Parathyroid adenoma (tissue), 2 donors: ENCODE measurements around the gene BLOC1S5.
"Not testable (repeated sequence)": the region's sequence is repeated elsewhere in the genome, so short reads cannot be mapped to it uniquely, and the experiment has no call there.

ENCODE experiments used
- H2AFZ ChIP-seq: fragments of 300-600 bp; sonication (generic); one replicate; pipeline ENCODE4 v1.7.0; 2017; ENCODE audit warnings: antibody characterized with exemption, mild to moderate bottlenecking
- H3K27ac ChIP-seq: fragments of 300-600 bp; sonication (generic); one replicate; pipeline ENCODE4 v1.7.0; 2017
- H3K27me3 ChIP-seq: fragments of 300-600 bp; sonication (generic); one replicate; pipeline ENCODE4 v1.7.0; 2017; ENCODE audit warnings: low read length; ENCODE audit not compliant: control insufficient read depth, insufficient read depth
- H3K36me3 ChIP-seq: fragments of 300-600 bp; sonication (generic); one replicate; pipeline ENCODE4 v1.7.0; 2017; ENCODE audit warnings: low read length; ENCODE audit not compliant: control insufficient read depth, insufficient read depth
- H3K4me1 ChIP-seq: fragments of 300-600 bp; sonication (generic); one replicate; pipeline ENCODE4 v1.7.0; 2017; ENCODE audit warnings: control low read depth
- H3K4me2 ChIP-seq: fragments of 300-600 bp; sonication (generic); one replicate; pipeline ENCODE4 v1.7.0; 2017; ENCODE audit warnings: low read length
- H3K4me3 ChIP-seq: fragments of 300-600 bp; sonication (generic); one replicate; pipeline ENCODE4 v1.7.0; 2017; ENCODE audit warnings: low read depth, low read length
- H3K79me2 ChIP-seq: fragments of 300-600 bp; sonication (generic); one replicate; pipeline ENCODE4 v1.7.0; 2017; ENCODE audit warnings: control low read depth
- H3K9ac ChIP-seq: fragments of 300-600 bp; sonication (generic); one replicate; pipeline ENCODE4 v1.7.0; 2017; ENCODE audit warnings: mild to moderate bottlenecking
- H3K9me3 ChIP-seq: fragments of 300-600 bp; sonication (generic); one replicate; pipeline ENCODE4 v1.7.0; 2017; ENCODE audit warnings: low read length; ENCODE audit not compliant: control insufficient read depth
- TF ChIP-seq, protein P1 (sequence below): fragments of 300-600 bp; sonication (generic); IDR thresholded peaks from one replicate; pipeline ENCODE4 v1.7.0; 2017; ENCODE audit warnings: antibody characterized with exemption, mild to moderate bottlenecking
- donor health status: primary hyperparathyroidism.

Gene BLOC1S5

DNA sequence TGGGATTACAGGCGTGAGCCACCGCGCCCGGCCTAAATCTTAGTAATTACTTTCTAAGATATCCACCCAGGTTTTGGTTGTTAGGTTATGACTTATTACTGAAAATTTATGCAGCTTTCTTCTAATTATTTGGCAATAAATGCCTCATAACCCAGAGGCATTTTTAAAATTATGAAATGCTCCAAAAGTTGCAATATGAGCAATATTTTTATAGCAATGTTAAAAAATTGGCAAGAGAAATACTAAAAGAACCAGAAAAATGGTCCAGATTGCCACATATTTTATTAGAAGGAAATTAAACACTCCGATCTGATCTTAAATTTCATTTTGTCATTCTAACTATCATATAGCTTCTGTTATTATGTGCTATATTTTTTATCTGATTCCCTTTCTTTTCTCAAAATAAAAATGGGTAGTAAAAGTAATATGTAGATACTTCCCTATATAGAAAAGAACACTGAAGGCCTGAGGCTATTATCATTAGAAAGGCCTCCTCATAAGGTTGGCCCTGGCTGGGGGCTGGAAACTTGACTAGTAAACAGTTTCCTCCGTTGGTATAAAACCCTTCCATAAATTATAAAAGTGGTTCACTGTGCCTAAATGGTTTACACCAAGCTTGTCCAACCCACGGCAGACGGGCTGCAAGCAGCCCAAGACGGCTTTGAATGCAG lies 22.1 kb downstream of the BLOC1S5 start:
- no peaks in the 10 kb centered on the region for H3K36me3 ChIP-seq
- H3K4me1 ChIP-seq: peaks cover 2% of the 10 kb centered on the region
- H3K9me3 ChIP-seq: no peaks in the 10 kb centered on the region
- no peak overlapping the region for H2AFZ ChIP-seq
- H3K27ac ChIP-seq: no peak overlapping the region
- no peak overlapping the region for H3K9ac ChIP-seq
- peaks cover 8% of the 10 kb centered on the region for H3K79me2 ChIP-seq
- no peak overlapping the region for H3K4me3 ChIP-seq
- no peaks in the 10 kb centered on the region for H3K27me3 ChIP-seq
- TF ChIP-seq, protein P1, sequence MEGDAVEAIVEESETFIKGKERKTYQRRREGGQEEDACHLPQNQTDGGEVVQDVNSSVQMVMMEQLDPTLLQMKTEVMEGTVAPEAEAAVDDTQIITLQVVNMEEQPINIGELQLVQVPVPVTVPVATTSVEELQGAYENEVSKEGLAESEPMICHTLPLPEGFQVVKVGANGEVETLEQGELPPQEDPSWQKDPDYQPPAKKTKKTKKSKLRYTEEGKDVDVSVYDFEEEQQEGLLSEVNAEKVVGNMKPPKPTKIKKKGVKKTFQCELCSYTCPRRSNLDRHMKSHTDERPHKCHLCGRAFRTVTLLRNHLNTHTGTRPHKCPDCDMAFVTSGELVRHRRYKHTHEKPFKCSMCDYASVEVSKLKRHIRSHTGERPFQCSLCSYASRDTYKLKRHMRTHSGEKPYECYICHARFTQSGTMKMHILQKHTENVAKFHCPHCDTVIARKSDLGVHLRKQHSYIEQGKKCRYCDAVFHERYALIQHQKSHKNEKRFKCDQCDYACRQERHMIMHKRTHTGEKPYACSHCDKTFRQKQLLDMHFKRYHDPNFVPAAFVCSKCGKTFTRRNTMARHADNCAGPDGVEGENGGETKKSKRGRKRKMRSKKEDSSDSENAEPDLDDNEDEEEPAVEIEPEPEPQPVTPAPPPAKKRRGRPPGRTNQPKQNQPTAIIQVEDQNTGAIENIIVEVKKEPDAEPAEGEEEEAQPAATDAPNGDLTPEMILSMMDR: no peak
- no peak overlapping the region for H3K4me2 ChIP-seq

DNA sequence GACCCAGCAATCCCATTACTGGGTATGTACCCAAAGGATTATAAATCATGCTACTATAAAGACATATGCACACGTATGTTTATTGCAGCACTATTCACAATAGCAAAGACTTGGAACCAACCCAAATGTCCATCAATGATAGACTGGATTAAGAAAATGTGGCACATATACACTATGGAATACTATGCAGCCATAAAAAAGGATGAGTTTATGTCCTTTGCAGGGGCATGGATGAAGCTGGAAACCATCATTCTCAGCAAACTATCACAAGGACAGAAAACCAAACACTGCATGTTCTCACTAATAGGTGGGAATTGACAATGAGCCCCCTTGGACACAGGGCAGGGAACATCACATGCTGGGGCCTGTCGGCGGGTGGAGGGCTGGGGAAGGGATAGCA lies 30.1 kb downstream of the BLOC1S5 start:
- H2AFZ ChIP-seq, H3K9ac ChIP-seq, H3K27me3 ChIP-seq, H3K36me3 ChIP-seq, H3K9me3 ChIP-seq, H3K4me1 ChIP-seq, H3K4me3 ChIP-seq, H3K27ac ChIP-seq, H3K4me2 ChIP-seq: not testable (repeated sequence)
- H3K79me2 ChIP-seq: peaks cover 25% of the 10 kb centered on the region

DNA sequence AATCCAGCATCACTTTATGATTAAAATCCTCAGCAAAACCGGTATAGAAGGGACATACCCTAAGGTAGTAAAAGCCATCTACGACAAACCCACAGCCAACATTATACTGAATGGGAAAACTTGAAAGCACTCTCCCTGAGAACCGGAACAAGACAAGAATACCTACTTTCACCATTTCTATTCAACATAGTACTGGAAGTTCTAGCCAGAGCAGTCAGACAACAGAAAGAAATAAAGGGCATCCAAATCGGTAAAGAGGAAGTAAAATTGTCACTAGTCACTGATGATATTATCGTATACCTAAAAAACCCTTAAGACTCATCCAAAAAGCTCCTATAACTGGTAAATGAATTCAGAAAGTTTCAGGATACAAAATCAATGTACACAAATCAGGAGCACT lies 33.3 kb downstream of the BLOC1S5 start:
- no peak overlapping the region for H3K4me2 ChIP-seq
- TF ChIP-seq, protein P1: no peak
- H3K27me3 ChIP-seq: no peaks in the 10 kb centered on the region
- no peak overlapping the region for H2AFZ ChIP-seq
- no peaks in the 10 kb centered on the region for H3K9me3 ChIP-seq
- no peak overlapping the region for H3K4me3 ChIP-seq
- no peak overlapping the region for H3K9ac ChIP-seq
- no peak overlapping the region for H3K27ac ChIP-seq
- H3K79me2 ChIP-seq: peaks cover 20% of the 10 kb centered on the region
- H3K4me1 ChIP-seq: peaks cover 4% of the 10 kb centered on the region
- H3K36me3 ChIP-seq: no peaks in the 10 kb centered on the region

DNA sequence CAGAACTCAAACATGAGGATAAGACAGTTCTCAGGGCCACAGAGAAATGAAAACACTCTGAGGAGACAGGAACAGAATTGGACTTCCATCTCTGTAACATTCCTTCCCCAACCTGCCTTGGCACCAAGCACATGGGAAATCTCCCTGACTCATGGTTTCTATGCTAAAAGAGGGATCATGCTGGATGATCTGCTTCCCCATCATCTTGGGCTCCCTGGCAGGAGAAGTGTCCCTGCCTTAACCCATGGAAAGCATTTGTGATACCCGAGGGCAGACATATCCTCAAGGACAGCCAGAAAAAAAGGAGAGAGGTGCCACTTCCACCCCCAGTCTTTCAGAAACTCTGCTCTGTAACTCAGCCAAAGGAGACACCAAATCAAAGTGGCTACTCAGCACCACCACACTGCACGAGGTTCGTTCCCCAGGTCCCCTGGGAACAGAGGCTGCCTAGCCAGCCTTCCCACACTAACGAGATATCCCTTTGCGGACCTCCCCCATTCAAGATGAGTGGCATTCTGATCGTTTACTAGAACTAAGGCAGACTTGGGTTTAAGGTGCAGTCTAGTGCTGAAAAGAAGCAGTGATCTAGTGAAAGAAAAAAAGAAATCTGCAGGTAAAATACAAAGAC lies 34.8 kb downstream of the BLOC1S5 start:
- H3K4me1 ChIP-seq: peaks cover 4% of the 10 kb centered on the region
- no peaks in the 10 kb centered on the region for H3K9me3 ChIP-seq
- H2AFZ ChIP-seq: no peak overlapping the region
- peaks cover 20% of the 10 kb centered on the region for H3K79me2 ChIP-seq
- H3K4me3 ChIP-seq: no peak overlapping the region
- no peak overlapping the region for H3K27ac ChIP-seq
- no peaks in the 10 kb centered on the region for H3K27me3 ChIP-seq
- TF ChIP-seq, protein P1: no peak
- no peak overlapping the region for H3K4me2 ChIP-seq
- no peak overlapping the region for H3K9ac ChIP-seq
- no peaks in the 10 kb centered on the region for H3K36me3 ChIP-seq

DNA sequence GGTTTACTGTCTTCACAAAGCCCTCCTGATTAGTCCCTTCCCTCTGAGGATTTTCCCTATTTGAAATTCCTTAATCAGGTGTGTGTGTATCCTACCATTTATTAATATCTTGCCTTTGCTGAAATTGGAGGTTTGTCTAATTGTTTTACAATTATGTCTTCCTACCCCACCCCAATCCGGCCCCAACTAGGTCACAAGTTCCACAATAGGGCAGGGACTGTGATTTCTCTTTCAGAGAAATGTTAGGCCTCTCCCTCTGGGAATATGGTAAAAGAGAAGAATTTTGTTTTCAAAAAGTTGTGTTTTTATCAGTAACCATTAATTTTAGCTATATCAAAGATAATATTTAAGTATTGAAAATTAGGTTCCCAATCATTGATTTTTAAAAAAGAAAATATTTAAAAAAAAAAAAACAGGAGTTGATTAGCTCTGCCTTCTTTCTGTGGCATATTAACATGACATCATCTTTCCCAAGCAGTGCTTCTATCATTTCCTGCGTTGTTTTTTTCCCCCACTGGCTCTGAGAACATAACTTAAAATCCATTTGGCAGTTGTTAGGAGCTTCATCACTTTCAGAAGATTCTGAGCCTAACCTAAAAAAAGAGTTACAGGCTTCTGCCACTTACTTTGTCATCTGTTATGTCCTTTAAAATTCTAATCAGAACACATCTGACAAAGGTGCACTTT lies 36.1 kb downstream of the BLOC1S5 start:
- no peaks in the 10 kb centered on the region for H3K27me3 ChIP-seq
- TF ChIP-seq, protein P1: no peak
- no peak overlapping the region for H3K9ac ChIP-seq
- H3K79me2 ChIP-seq: peaks cover 14% of the 10 kb centered on the region
- H3K4me1 ChIP-seq: peaks cover 4% of the 10 kb centered on the region
- no peak overlapping the region for H3K4me2 ChIP-seq
- H2AFZ ChIP-seq: no peak overlapping the region
- H3K36me3 ChIP-seq: no peaks in the 10 kb centered on the region
- no peak overlapping the region for H3K27ac ChIP-seq
- no peak overlapping the region for H3K4me3 ChIP-seq
- no peaks in the 10 kb centered on the region for H3K9me3 ChIP-seq
